ENCODE measurements around the gene CD83.
"Not testable (repeated sequence)": the region's sequence is repeated elsewhere in the genome, so short reads cannot be mapped to it uniquely, and the experiment has no call there.

CD83 gene

GRCh38 chr6:14151300-14151699 is 33.7 kb downstream of the CD83 start:
- not testable (repeated sequence) for DNase-seq

GRCh38 chr6:14151773-14152172 is 34.2 kb downstream of the CD83 start:
- no peak for DNase-seq

GRCh38 chr6:14153228-14153627 is 35.7 kb downstream of the CD83 start:
- DNase-seq = no peak

GRCh38 chr6:14159090-14159489 is 41.5 kb downstream of the CD83 start:
- DNase-seq = no peak

GRCh38 chr6:14162826-14163225 is 45.3 kb downstream of the CD83 start:
- no peak for DNase-seq

- DNase-seq = no peak
Observed at GRCh38 chr6:14165091-14165490, 47.5 kb downstream of the CD83 start.

- no peak for DNase-seq
Observed at GRCh38 chr6:14166839-14167238, 49.3 kb downstream of the CD83 start.

GRCh38 chr6:14170128-14170527 is 52.6 kb downstream of the CD83 start:
- no peak for DNase-seq

- no peak for DNase-seq
Observed at GRCh38 chr6:14172562-14172961, 55.0 kb downstream of the CD83 start.

GRCh38 chr6:14174226-14174625 is 56.7 kb downstream of the CD83 start:
- DNase-seq = no peak

- no peak for DNase-seq
Observed at GRCh38 chr6:14174996-14175395, 57.4 kb downstream of the CD83 start.

GRCh38 chr6:14176429-14176828 is 58.9 kb downstream of the CD83 start:
- no peak for DNase-seq

GRCh38 chr6:14177413-14178082 is 60.0 kb downstream of the CD83 start:
- DNase-seq = no peak

GRCh38 chr6:14178083-14178445 is 60.5 kb downstream of the CD83 start:
- no peak for DNase-seq

GRCh38 chr6:14180609-14181008 is 63.0 kb downstream of the CD83 start:
- DNase-seq = no peak

- no peak for DNase-seq
Observed at GRCh38 chr6:14182916-14183315, 65.3 kb downstream of the CD83 start.

All from stimulated activated CD4-positive, alpha-beta T cell treated with anti-CD3 and anti-CD28 coated beads, Interleukin-1b, Interleukin-23, amount 100 ng/mL, for 48 hours (primary cell).